Anterior cingulate cortex (tissue), 58 donors: ENCODE data around the gene NCAPG2.

Experiments used
- DNase-seq, 58 donors: peaks; one replicate each; lab custom pipeline; 2025; lab: John Stamatoyannopoulos, UW

Gene NCAPG2

GRCh38 chr7:158704524-158705233 lies at the start of gene NCAPG2:
TSS of gene NCAPG2 (minus strand) at chr7:158704804. CDS start at chr7:158701899, 2,905 bp downstream.
- DNase-seq, result peak; percentile 57 to 98 (median 95)

- DNase-seq, result no peak
Observed at GRCh38 chr7:158753900-158754299, 49.3 kb upstream of the NCAPG2 start.

- no peak for DNase-seq
Observed at GRCh38 chr7:158751751-158752150, 47.1 kb upstream of the NCAPG2 start.

GRCh38 chr7:158751199-158751598 lies 46.6 kb upstream of the NCAPG2 start:
- DNase-seq, result no peak

GRCh38 chr7:158750702-158751101 lies 46.1 kb upstream of the NCAPG2 start:
- DNase-seq, result no peak

GRCh38 chr7:158749396-158749795 lies 44.8 kb upstream of the NCAPG2 start:
- no peak for DNase-seq

- DNase-seq, result no peak
Observed at GRCh38 chr7:158748335-158748734, 43.7 kb upstream of the NCAPG2 start.

- DNase-seq, result no peak
Observed at GRCh38 chr7:158747408-158747807, 42.8 kb upstream of the NCAPG2 start.

GRCh38 chr7:158746957-158747356 lies 42.4 kb upstream of the NCAPG2 start:
- DNase-seq, result no peak

- DNase-seq, result no peak
Observed at GRCh38 chr7:158745057-158745715, 40.6 kb upstream of the NCAPG2 start.

GRCh38 chr7:158744070-158744469 lies 39.5 kb upstream of the NCAPG2 start:
- DNase-seq, result no peak

- DNase-seq, result no peak
Observed at GRCh38 chr7:158743219-158743618, 38.6 kb upstream of the NCAPG2 start.

- DNase-seq, result no peak
Observed at GRCh38 chr7:158742065-158742821, 37.6 kb upstream of the NCAPG2 start.

- no peak for DNase-seq
Observed at GRCh38 chr7:158741294-158741666, 36.7 kb upstream of the NCAPG2 start.

GRCh38 chr7:158740657-158741293 lies 36.2 kb upstream of the NCAPG2 start:
- peak in 1 of 58 donors; percentile 13 for DNase-seq

GRCh38 chr7:158740013-158740656 lies 35.5 kb upstream of the NCAPG2 start:
- peak in 3 of 58 donors; percentile 4 to 23 (median 7) for DNase-seq

GRCh38 chr7:158738841-158739240 lies 34.2 kb upstream of the NCAPG2 start:
- no peak for DNase-seq

- no peak for DNase-seq
Observed at GRCh38 chr7:158737064-158737695, 32.6 kb upstream of the NCAPG2 start.

- DNase-seq, result no peak
Observed at GRCh38 chr7:158735935-158736334, 31.3 kb upstream of the NCAPG2 start.

GRCh38 chr7:158734861-158735260 lies 30.3 kb upstream of the NCAPG2 start:
- no peak for DNase-seq
